Midbrain (tissue), 1 donor: Measurements from ENCODE around the gene ANKRD11.
"Not testable (repeated sequence)": the region's sequence is repeated elsewhere in the genome, so short reads cannot be mapped to it uniquely, and the experiment has no call there.

Experiments
- DNase-seq: peaks from one replicate; lab custom pipeline; 2025; lab: John Stamatoyannopoulos, UW

Gene ANKRD11

GRCh38 chr16:89450537-89450936 is 39.8 kb downstream of the ANKRD11 start:
- DNase-seq, result no peak

GRCh38 chr16:89449726-89450335 is 40.5 kb downstream of the ANKRD11 start:
- no peak for DNase-seq

GRCh38 chr16:89448656-89449055 is 41.7 kb downstream of the ANKRD11 start:
- DNase-seq, result no peak

DNA sequence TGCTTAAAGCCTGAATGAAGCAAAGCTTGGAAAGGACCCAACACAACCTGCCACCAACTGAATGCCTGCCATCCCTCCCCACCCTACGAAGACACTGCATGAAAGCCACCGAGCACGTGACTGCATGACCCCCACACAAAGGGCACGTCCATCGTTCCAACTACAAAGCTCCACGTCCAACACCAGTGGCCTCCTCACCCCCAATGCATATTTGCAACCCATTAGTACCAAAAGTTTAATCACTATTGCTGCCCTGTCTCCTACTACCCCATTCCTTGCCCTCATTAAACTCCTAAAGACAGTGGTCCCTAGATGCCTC is 43.4 kb downstream of the ANKRD11 start:
- no peak for DNase-seq

DNA sequence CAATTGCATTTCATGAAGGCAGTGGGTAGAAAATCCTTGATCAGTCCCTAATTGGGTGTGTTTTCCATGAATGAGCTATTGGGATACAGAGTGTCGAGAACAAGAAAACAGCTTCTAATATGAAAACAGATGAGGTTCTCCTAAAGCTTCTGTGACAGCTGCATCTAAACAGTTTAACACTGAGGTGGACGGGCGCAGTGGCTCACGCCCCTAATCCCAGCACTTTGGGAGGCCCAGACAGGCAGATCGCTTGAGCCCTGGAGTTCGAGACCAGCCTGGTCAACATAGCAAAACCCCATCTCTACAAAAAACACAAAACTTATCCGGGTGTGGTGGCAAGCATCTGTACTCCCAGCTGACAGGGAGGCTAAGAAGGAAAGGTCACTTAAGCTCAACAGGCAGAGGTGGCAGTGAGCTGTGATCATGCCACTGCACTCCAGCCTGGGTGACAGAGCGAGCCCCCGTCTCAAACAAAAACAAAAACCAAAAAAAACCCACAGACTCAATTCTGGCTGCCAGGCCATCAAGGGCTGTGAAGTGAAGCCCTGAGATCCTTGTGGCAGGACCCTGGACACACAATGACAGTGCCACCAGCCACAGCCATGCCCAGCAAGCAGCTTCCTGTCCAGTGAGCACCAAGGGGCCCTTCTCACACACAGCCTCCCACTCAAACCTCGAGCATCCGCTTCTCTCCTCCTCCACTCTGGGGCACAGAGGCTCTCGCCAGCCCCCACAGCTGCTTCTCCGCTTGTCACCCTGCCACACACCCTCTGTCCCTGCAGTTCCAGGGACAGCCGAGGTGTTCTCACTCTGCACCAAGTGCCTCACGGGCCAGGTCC is 44.0 kb downstream of the ANKRD11 start:
- no peak for DNase-seq

GRCh38 chr16:89445166-89445565 is 45.2 kb downstream of the ANKRD11 start:
- no peak for DNase-seq

DNA sequence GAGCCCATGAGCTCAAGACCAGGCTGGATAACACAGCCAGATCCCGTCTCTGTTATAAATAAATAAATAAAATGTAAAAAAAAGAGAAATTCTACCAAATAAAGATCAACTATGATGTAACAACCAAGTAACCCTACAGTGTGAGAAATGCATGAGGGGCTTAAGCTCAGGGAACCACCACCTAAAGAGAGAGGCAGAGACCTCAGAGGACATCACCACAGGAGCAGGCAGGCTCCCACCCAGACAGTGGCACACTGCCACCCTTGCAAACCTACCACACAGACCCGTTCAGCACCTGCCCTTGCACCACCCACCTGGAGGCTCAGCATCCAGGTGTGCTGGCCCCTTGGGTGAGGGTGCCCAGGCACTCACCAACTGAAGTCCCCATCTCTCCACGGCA is 45.6 kb downstream of the ANKRD11 start:
- DNase-seq, result no peak

DNA sequence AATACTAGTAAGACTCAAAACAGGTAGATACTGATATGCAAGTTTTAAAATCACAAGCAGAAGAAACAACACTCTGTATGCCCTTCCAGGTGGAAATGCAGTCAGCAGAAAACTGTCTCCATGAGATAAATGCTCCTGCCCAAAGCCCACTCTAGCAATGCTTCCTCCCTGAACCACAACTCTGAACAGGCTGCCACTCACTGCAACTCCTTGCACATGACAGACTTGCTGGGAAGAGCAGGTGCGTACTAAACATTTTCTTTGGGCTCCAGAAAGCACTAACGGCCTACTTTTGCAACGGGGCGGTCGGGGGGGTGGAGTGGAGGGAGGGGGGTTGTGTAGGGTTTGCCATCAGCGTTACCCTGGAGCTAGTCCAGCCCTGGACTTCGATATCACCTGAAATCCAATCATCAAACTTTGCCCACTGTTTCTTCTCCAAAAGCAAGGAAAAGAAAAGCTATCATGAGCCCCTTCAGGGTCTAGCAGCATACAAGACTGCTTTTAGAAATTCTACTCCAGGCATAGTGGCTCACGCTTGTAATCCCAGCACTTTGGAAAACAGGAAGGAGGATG is 46.1 kb downstream of the ANKRD11 start:
- no peak for DNase-seq

DNA sequence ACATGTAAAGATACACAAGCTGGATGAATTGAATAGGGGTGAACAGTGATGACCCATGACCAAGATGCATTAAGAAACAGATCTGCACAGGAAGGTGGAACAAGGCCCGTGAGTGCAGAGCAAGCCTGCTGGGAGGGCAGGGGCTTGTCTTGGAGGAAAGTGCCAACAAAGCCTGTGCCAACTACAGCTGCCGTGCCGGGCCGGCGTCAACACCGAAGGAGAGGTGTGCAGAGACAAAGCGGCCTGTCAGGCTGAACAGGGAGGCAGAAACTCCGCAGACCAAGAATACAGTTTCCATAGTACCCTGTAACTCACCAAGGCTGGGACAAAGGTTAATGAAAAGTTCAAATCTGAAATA is 46.7 kb downstream of the ANKRD11 start:
- no peak for DNase-seq

DNA sequence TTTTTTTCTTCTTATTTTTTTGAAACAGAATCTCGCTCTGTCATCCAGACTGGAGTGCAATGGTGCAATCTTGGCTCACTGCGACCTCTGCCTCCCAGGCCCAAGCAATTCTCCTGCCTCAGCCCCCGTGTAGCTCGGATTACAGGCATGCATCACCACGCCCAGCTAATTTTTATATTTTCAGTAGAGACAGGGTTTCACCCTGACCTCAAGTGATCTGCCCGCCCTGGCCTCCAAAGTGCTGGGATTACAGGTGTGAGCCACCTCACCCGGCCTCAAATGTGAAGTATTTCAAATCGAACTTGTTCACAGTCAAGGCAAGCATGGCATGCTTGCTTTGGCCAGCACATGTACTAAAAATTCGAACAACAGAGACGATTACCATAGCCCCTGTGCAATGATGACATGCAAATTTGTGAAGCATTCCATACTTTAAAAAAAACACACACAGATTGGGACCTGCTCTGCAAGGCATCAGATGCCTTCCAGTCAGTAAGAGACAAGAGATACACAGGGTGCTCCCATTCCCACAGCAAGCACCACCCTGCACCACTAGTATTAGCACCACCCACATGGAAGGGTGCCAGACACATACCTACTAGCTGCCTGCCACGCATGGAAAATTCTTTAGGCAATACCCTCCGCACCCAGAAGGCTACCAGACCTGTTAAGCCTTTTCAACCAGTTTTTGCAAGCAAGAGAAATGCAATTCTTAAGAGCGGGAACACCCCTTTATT is 47.2 kb downstream of the ANKRD11 start:
- no peak for DNase-seq

DNA sequence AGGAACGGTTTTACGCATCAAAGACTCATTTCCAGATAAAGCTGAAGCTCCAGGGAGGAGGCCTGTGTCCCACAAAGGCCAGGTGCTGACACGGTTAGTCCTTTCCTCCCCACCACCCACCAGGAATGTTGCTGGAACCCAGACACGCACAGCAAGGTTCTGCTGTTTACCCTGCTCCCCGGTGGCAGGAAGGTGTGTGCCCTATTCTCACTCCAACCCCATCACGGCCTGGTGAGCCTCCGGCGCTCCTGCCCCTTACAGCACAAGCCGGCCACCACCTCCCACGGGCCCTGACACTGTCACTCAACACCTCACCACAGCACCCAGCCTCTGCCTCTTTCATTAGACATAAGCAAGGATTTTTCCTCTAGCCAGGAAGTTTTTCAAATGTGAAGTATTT is 47.8 kb downstream of the ANKRD11 start:
- no peak for DNase-seq

DNA sequence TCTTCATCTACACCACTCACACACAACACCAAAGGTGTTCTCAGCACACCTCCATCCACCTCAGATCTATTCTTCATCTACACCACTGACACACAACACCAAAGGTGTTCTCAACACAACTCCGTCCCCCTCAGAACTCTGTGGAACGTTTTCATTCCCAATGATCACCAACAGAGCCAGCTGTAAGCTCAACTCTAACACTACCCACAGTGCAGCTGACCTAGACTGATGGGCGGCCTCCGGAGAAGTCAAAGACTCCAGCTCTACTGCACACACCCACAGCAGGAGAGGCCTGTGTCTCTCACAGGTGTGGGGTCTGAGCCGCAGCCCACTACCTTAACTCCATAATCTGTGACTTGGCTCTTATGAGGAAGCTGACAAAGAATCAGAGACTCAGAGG is 50.7 kb downstream of the ANKRD11 start:
- DNase-seq, result no peak

- DNase-seq, result no peak
Observed at GRCh38 chr16:89437991-89438390, 52.4 kb downstream of the ANKRD11 start.

GRCh38 chr16:89437251-89437987 is 52.9 kb downstream of the ANKRD11 start:
- DNase-seq, result no peak

GRCh38 chr16:89436366-89436765 is 54.0 kb downstream of the ANKRD11 start:
- DNase-seq, result no peak

- not testable (repeated sequence) for DNase-seq
Observed at GRCh38 chr16:89435059-89435458, 55.3 kb downstream of the ANKRD11 start.

DNA sequence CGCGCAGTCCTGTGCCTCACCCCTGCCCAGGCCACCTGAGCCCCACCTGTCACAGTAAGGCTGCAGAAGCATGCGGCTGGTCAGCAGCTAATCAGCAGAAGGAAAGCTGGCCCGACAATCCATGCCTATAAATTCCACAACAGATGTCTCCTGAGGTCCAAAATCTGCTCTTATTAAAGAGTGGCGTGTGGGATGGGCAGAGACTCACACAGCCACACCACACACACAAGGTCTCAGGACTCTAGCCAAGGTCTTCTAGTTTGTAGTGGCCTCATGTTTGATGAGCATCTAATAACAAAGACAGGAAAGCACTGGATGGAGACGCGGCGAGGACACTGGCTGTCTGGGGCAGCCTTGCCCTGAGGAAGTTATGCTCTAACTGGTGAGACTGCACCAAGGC is 55.9 kb downstream of the ANKRD11 start:
- DNase-seq, result no peak

GRCh38 chr16:89433363-89433984 is 56.9 kb downstream of the ANKRD11 start:
- DNase-seq, result not testable (repeated sequence)

DNA sequence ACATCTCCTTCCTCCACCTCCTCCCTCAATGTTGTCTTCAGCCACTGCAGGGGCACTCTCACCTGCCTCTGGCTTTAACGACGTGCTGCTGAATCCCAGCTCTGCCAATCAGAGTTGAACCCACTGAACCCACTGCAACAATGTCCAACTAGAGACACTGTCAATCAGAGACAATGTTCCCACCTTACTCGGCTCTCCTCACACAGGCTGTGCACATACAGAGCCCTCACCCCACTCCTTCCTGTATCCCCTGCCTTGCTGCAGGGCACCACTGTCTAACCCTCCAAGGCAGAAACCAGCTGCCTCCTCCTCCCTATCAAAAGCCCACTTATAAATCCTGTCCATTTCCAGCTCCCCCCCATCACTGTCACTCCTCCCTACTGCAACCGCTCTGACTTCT is 58.7 kb downstream of the ANKRD11 start:
- DNase-seq, result no peak

- DNase-seq, result no peak
Observed at GRCh38 chr16:89431158-89431584, 59.2 kb downstream of the ANKRD11 start.

- no peak for DNase-seq
Observed at GRCh38 chr16:89430436-89431157, 59.8 kb downstream of the ANKRD11 start.
